Spleen (tissue), 11 donors: ENCODE results near the gene RERE. TPM values are rescaled to one million over a fixed set of nuclear protein-coding genes. Genes with fewer than 3 reads are reported as not detected.

Source experiments
- DNase-seq: peaks from one replicate; pipeline ENCODE4 v3.0.0-alpha.2; 2020
- H3K27ac ChIP-seq, 8 donors: fragments of 200-600 bp; sonication (generic) in 7 of 8; 1 replicate in 4 of 8; 2 replicates in 4 of 8; pipeline versions ENCODE4 v1.5.0 to v1.8.0; 2016 to 2021; ENCODE audit warnings: inconsistent platforms in 4 of 8, mild to moderate bottlenecking in 4 of 8, moderate library complexity in 1 of 8
- H3K27me3 ChIP-seq, 7 donors: fragments of 200-600 bp; sonication (generic) in 6 of 7; replicated peaks in 1 of 7; 1 replicate in 4 of 7; 2 replicates in 3 of 7; pipeline versions ENCODE4 v1.5.0 to v1.8.0; 2016 to 2021; ENCODE audit warnings: inconsistent platforms in 3 of 7, mild to moderate bottlenecking in 1 of 7
- H3K36me3 ChIP-seq, 6 donors: fragments of 200-600 bp; sonication (generic) in 5 of 6; 1 replicate in 4 of 6; 2 replicates in 2 of 6; pipeline versions ENCODE4 v1.5.0 to v1.8.0; 2016 to 2021; ENCODE audit warnings: inconsistent platforms in 2 of 6
- H3K4me1 ChIP-seq, 6 donors: fragments of 200-600 bp; sonication (generic) in 5 of 6; 1 replicate in 3 of 6; 2 replicates in 3 of 6; pipeline versions ENCODE4 v1.5.0 to v1.8.0; 2016 to 2021; ENCODE audit warnings: inconsistent platforms in 3 of 6
- H3K4me3 ChIP-seq, 8 donors: fragments of 200-600 bp; sonication (generic) in 7 of 8; 1 replicate in 4 of 8; 2 replicates in 4 of 8; pipeline versions ENCODE4 v1.5.0 to v1.8.0; 2016 to 2021; ENCODE audit warnings: inconsistent platforms in 4 of 8, mild to moderate bottlenecking in 4 of 8, moderate library complexity in 2 of 8
- H3K9me3 ChIP-seq, 8 donors: fragments of 200-600 bp; sonication (generic) in 7 of 8; 1 replicate in 4 of 8; 2 replicates in 4 of 8; pipeline versions ENCODE4 v1.5.0 to v1.8.0; 2016 to 2021; ENCODE audit warnings: inconsistent platforms in 4 of 8
- POLR2A ChIP-seq, 3 donors: fragments of 450-650 bp; IDR thresholded peaks; one replicate each; pipeline ENCODE4 v1.5.1; 2017; ENCODE audit warnings: antibody characterized with exemption in 3 of 3, mild to moderate bottlenecking in 1 of 3
- POLR2AphosphoS5 ChIP-seq, 3 donors: sonication (generic); formaldehyde crosslinking; IDR thresholded peaks; one replicate each; pipeline ENCODE4 v1.5.1; 2017; ENCODE audit warnings: antibody characterized with exemption in 3 of 3
- WGBS, 5 donors: extraction: QIAGEN DNeasy Blood & Tissue Kit in 3 of 5; methylation state at CpG; one replicate each; pipeline versions ENCODE4 v1.1.5 to v1.1.7; 2013 to 2018; 5-methylcytosine and 5-hydroxymethylcytosine counted together
- intact Hi-C: fragments of 100-400 bp; cut with DNase I; formaldehyde crosslinking; loops from one replicate; pipeline ENCODE4 v1.15.0; 2023; ENCODE audit warnings: low total_unique reads
- polyA plus RNA-seq, 3 donors: library from polyadenylated mRNA; stranded (reverse); fragments of 200-250 nt; gene quantifications; one replicate each; pipeline ENCODE4 v1.2.1, GENCODE V29; 2013
- total RNA-seq, 7 donors: library from RNA; depleted of rRNA in 3 of 7; stranded (reverse); fragments of >200 nt in 3 of 7; fragmentation: NEBNext Ultra II Directional in 4 of 7; extraction: Animal tissue kit (Norgen Biotek cat#: 25700) in 4 of 7; gene quantifications; one replicate each; pipeline versions ENCODE4 v1.1.0 to v1.2.1, GENCODE V29; 2016 to 2021
- TF ChIP-seq, protein P1 (sequence below), 11 experiments: fragments of 200-600 bp in 7 of 11; fragments of 450-650 bp in 4 of 11; sonication (generic) in 4 of 11; IDR thresholded peaks in 8 of 11; conservative IDR thresholded peaks in 3 of 11; 1 replicate in 7 of 11; 2 replicates in 4 of 11; pipeline versions ENCODE4 v1.4.0 to v1.8.0; 2016 to 2021; ENCODE audit warnings: antibody characterized with exemption in 11 of 11, inconsistent platforms in 4 of 11, mild to moderate bottlenecking in 1 of 11
- donor health status: healthy with polysubstance abuse.
- donor health status: DM: no; HTN: no; CAD: no; lungs with moderate emphysema.
- donor health status: DM: no; HTN: no; CAD: no.
- donor health status: Bipolar disorder and iron deficiency.
- donor health status: healthy.
- donor health status: DM: no; HTN: no; CAD: no.
- donor health status: DM: yes; HTN: yes; CAD: no.

Gene RERE
- total and polyA plus RNA-seq, 10 donors, result 10.3 to 149 (median 117) TPM

DNA sequence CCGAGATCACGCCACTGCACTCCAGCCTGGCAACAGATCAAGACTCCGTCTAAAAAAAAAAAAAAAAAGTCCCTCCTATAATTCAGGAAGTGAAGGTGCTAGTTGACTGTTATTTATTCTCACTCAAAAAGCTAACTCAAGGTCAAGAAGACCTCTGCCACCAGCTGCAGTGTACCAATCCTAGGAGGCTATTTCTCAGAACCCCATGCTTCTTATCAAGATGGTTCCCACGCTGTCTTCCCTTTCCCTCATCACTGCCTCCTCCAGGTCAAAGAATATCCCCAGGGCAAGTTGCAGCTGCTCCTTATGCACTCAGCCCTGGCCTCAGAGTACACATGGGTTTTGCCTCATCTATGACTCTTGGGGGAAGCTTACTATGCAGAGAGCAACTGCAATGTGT, 53.6 kb downstream of the RERE start:
- Histone ChIP-seq H3K27ac (no peak overlapping the region), H3K4me1 (peaks cover 4 to 29% (median 14%) of the 10 kb centered on the region in 6 donors), H3K4me3 (no peak overlapping the region), H3K36me3 (peaks cover 0 to 4% (median 0%) of the 10 kb centered on the region in 6 donors), H3K9me3 (no peaks in the 10 kb centered on the region), H3K27me3 (no peaks in the 10 kb centered on the region)
- 49 to 63% (median 60%) methylated on average over 4 of the region's 4 CpGs for WGBS, 5 donors
- intact Hi-C loops, result no loop called here
- DNase-seq, result no peak
- TF ChIP-seq POLR2A (IDR thresholded peaks at IDR 0.05), result no peak
- no peak for TF ChIP-seq POLR2AphosphoS5 (IDR thresholded peaks at IDR 0.05)
- TF ChIP-seq, protein P1, sequence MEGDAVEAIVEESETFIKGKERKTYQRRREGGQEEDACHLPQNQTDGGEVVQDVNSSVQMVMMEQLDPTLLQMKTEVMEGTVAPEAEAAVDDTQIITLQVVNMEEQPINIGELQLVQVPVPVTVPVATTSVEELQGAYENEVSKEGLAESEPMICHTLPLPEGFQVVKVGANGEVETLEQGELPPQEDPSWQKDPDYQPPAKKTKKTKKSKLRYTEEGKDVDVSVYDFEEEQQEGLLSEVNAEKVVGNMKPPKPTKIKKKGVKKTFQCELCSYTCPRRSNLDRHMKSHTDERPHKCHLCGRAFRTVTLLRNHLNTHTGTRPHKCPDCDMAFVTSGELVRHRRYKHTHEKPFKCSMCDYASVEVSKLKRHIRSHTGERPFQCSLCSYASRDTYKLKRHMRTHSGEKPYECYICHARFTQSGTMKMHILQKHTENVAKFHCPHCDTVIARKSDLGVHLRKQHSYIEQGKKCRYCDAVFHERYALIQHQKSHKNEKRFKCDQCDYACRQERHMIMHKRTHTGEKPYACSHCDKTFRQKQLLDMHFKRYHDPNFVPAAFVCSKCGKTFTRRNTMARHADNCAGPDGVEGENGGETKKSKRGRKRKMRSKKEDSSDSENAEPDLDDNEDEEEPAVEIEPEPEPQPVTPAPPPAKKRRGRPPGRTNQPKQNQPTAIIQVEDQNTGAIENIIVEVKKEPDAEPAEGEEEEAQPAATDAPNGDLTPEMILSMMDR (IDR thresholded peaks at IDR 0.05 in 8 of 11, conservative IDR thresholded peaks at IDR 0.05 in 3 of 11), result no peak

DNA sequence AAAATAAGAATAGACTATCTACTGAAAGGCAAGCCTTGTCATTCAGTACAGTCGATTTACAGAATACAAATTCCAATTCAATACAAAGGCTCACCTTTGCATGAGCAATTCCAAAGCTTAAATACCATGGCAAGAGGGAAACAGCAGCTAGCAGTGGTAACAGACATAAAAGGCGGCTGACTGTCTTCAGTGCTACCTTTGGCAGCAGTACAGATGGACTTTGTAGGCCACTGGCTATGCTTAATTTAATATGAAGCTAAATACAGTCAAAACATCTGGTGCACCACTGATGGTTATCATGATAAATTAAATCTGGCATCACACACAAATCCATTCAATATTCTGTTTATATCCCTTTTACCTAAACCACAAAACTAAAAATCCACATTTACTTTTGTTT, 62.4 kb downstream of the RERE start:
- no peak for DNase-seq
- intact Hi-C loops, result no loop called here
- no peak for TF ChIP-seq POLR2A (IDR thresholded peaks at IDR 0.05)
- no peak for TF ChIP-seq POLR2AphosphoS5 (IDR thresholded peaks at IDR 0.05)
- TF ChIP-seq, protein P1 (IDR thresholded peaks at IDR 0.05 in 8 of 11, conservative IDR thresholded peaks at IDR 0.05 in 3 of 11), result no peak
- Histone ChIP-seq H3K36me3 (no peaks in the 10 kb centered on the region), H3K4me1 (peaks cover 0 to 8% (median 0%) of the 10 kb centered on the region in 6 donors), H3K4me3 (no peak overlapping the region), H3K9me3 (no peaks in the 10 kb centered on the region), H3K27ac (no peak overlapping the region), H3K27me3 (no peaks in the 10 kb centered on the region)
- 86 to 95% (median 89%) methylated on average over 2 of the region's 2 CpGs for WGBS, 5 donors

DNA sequence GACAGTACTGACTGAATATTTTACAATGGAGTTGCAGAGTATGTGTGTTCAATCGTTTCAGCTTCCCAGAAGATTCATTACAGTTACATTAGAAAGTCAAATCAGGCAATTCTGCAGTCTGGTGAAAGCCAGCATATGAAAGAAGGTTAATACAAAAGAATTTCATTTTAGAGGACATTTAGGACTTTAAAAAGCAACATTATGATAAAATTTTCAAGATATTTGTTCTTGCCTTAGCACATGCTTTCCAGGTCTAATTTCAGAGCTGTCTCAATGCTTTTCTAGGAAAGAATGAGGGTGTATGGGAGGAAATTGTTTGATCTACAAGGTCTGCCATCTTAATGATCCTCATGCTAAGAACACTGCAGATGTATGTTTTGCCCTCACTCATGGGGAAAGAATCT, 63.2 kb downstream of the RERE start:
- Histone ChIP-seq H3K27me3 (no peaks in the 10 kb centered on the region), H3K9me3 (no peaks in the 10 kb centered on the region), H3K4me1 (peaks cover 0 to 8% (median 0%) of the 10 kb centered on the region in 6 donors), H3K36me3 (no peaks in the 10 kb centered on the region), H3K4me3 (no peak overlapping the region), H3K27ac (no peak overlapping the region)
- intact Hi-C loops, result no loop called here
- 80 to 91% (median 84%) methylated on average over 1 of the region's 1 CpG for WGBS, 5 donors
- no peak for TF ChIP-seq POLR2A (IDR thresholded peaks at IDR 0.05)
- no peak for DNase-seq

DNA sequence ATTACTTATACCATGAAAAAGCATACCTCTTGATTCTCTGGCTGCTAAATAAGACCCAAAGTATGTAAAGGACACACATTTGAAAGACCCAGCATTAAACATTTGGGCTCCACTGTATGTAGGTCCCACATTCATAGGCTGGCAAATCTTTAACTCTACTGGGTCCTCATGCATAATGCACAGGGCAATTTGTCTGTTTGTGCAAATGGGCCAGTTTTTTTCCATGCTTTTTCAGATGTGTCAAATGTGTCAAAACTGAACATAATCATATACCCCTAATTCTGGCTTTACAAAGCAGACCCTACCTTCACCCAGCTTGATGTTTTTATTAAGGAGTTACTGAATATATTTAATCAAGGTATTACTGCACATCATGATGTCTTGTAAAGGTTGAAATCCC, 63.7 kb downstream of the RERE start:
- intact Hi-C loops, result no loop called here
- H3K27me3 ChIP-seq, result no peaks in the 10 kb centered on the region

More for the DNA sequence above, 63.7 kb downstream of the RERE start:
- no peak overlapping the region for H3K4me3 ChIP-seq
- no peak for DNase-seq
- TF ChIP-seq POLR2A (IDR thresholded peaks at IDR 0.05) (no peak), POLR2AphosphoS5 (IDR thresholded peaks at IDR 0.05) (no peak)
- TF ChIP-seq, protein P1 (IDR thresholded peaks at IDR 0.05 in 8 of 11, conservative IDR thresholded peaks at IDR 0.05 in 3 of 11), result no peak
- no peaks in the 10 kb centered on the region for H3K36me3 ChIP-seq
- H3K27ac ChIP-seq, result no peak overlapping the region
- peaks cover 0 to 8% (median 0%) of the 10 kb centered on the region in 6 donors for H3K4me1 ChIP-seq
- no peaks in the 10 kb centered on the region for H3K9me3 ChIP-seq
